NCI-H1930 (cell line): ENCODE measurements around the gene EXOG.

Source experiments
- DNase-seq, 2 experiments: peaks; one replicate each; lab custom pipeline; 2025; lab: John Stamatoyannopoulos, UW

EXOG gene

DNA sequence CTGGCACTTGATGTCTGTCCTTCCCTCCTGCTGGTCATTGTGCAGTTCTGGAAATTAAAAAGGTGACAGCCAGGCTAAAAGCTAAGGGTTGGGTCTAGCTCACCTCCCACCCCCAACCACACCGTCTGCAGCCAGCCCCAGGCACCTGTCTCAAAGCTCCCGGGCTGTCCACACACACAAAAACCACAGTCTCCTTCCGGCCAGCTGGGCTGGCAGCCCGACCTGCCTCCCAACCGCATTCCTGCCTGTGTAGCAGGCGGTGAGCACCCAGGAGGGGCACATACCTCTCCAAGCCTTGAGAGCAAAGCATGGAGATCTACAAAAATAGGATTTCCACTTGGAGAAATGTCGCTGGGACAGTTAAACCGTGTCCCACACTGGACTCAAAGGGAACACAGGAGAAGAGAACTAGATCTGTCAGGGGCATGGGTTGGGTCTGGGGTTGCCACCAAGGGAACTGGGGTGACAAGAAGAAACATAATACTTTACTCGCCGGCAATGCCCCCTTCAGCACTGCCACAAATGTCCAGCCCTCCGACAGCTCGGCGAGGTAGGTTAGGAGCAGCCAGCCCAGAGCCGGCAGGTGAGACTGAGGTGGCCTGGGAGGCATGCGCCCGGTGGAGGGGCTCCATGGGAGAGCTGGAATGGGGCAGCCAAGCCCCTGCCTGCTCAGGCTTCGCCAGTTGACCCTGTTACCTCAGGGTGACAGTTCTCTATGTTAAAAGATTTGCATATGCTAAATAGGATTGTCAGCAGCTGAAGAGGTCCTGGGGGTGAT is 52.2 kb downstream of the EXOG start:
- no peak for DNase-seq

DNA sequence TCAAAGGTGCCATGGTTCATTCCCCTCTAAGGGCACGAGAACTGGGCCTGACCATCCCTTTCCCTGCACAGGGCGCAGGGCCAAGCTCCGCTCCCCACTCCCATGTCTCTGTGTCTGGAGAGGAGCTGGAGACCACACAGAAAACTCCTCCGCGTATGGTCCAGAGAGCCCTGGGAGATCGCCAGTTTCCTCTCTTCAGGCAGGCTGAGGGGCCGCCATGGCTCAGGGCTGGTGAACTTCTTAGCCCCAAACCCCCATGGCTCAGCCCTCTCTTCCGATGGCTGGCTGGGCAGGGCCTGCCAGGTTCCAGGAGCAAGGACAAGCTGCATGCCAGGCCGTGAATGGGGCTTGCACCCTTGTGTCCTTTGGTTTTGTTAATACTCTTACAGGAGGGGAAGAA is 52.9 kb downstream of the EXOG start:
- DNase-seq: no peak

DNA sequence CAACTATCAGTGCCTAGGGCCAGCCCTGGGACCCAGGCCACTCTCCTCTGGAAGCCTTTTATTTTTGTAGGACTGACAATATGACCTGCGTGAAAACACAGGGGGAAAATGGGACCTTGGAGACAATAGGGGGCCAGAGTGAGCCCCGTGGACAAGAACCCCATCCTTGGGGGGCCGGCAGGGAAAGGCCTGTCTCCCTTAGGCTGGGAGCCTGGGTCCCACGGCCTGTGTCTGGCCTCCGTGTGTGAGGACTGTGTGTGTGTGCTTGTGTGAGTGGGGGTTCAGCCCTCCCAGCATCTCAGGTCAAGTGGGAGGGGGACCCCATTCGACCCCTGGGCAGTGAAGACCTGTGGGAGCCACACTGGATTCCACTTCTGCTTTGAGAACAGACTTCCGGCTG is 53.3 kb downstream of the EXOG start:
- no peak for DNase-seq

DNA sequence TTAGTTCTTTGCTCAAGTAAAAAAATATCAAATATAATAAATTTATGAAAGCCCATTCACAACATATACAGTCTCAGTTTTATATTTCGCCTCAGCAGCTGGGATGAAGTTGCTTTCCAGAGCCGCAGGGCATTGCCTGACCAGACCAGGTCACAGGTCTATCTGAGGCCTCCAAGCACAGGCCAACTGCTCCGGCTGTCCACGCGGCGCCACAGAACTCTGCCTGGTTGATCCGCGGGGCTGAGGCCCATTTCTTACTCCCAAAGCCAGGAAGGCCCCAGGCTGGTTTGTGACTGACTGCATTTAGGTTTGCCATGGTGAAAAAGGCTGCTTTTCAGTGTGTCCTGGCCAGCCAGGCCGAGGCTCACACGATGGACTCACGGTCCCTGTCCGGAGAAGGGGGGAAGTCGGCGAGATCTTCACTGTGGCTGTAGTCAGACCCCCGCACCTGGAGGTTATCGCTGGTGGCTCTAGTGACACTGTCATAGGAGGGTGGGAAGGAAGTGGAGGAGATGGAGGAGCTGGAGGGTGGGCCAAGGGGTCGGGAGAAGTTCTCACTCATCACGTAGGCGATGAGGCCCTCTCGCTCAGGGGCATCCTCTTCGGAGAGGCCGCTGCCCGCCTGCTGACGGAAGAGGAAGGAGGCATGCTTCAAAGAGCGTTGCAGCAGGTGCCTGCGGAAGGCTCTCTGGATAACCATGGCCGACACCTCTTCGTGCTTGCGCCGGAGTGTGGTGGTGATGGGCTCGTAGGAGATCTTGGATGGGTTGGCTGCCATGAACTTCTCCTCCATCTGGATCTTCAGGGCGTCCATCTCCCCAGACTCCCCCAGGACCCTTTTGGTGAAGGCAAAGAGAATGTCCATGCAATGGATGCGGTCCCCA is 54.1 kb downstream of the EXOG start:
- DNase-seq: no peak

DNA sequence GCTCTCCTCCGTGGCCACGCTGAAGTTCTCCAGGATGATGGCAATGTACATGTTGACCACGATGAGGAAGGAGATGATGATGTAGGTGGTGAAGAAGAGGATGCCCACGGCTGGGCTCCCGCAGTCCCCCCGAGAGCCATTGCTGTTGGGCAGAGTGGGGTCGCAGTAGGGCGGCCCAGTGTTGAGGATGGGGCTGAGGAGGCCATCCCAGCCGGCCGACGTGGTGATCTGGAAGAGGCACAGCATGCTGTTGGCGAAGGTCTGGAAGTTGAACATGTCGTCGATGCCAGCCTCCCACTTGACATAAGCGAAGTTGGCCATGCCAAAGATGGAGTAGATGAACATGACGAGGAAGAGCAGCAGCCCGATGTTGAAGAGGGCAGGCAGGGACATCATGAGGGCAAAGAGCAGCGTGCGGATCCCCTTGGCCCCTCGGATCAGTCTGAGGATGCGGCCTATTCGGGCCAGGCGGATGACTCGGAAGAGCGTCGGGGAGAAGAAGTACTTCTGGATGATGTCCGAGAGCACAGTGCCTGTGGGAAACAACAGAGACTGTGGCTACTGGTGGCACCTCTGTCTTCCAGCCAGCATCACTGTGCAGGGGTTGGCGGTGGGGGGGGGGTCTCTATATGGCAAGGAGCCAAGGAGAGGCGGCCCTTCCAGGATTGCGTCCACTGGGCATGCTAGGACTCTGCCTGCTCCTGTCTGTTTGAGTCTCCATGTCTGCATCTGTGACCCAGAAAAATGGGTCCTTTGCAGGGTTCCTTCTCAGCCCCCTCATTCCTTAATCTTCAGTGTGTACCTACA is 55.1 kb downstream of the EXOG start:
- DNase-seq: no peak

DNA sequence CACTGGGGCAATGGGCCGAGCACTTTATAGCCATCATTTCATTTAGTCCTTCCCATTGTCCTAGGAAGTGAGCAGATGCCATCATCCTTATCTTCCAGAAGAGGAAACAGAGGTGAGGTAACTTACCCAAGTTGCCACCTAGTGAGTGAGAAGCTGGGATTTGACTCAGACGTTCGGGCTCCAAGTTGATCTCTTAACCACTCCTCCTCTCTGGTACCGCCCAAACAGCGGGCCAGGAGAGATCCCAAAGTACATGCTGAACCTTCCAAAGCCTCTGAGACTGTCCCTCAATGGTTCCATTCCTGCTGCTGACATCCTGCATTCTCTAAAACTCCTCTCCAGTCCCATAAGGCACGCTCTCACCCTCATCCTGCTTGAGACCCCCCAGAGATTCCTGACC is 56.2 kb downstream of the EXOG start:
- no peak for DNase-seq

DNA sequence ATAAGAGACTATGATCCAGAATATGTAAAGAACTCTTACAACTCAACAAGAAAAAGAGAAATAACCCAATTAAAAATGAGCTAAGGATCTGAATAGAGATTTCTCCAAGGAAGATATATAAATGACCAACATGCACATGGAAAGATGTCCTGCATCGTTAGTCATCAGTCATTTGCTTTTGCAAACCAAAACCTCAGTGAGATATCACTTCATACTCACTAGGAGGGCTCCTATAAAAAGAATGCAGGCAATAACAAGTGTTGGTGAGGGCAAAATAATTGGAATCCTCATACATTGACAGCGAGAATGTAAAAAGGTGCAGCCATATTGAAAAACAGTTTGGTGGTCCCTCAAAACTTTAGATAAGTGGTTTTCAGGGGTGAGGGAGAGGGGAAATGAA is 56.9 kb downstream of the EXOG start:
- DNase-seq: no peak

DNA sequence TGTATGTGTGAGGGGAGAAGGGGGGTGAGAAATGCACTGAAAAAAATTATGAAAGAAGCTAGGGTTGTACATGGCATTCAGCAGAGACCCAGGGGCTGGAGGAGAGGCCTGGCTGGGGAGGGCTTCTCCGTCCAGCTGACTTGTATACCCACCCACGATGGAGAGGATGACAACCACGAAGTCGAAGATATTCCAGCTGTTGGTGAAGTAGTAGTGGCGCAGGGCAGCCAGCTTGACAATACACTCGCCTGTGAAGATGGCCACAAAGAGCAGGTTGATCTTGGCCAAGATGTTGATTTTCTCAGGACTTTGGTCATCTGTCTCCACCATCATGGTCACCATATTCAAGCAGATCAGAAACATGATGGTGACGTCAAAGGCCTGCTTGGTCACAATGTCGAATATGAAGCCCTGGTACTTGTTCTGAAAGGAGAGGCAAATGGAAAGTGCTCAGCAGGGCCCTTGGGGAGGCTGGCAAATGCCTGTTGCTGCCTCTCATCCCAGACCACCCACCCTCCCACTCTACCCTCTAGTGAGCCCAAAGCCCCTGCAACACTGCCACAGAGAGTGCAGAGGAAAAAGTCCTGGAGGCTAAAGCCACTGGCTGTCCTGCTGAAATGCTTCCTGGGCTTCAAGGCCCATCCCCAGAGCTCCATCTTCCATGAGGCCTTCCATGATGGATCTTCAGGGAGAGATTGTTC is 58.1 kb downstream of the EXOG start:
- no peak for DNase-seq

DNA sequence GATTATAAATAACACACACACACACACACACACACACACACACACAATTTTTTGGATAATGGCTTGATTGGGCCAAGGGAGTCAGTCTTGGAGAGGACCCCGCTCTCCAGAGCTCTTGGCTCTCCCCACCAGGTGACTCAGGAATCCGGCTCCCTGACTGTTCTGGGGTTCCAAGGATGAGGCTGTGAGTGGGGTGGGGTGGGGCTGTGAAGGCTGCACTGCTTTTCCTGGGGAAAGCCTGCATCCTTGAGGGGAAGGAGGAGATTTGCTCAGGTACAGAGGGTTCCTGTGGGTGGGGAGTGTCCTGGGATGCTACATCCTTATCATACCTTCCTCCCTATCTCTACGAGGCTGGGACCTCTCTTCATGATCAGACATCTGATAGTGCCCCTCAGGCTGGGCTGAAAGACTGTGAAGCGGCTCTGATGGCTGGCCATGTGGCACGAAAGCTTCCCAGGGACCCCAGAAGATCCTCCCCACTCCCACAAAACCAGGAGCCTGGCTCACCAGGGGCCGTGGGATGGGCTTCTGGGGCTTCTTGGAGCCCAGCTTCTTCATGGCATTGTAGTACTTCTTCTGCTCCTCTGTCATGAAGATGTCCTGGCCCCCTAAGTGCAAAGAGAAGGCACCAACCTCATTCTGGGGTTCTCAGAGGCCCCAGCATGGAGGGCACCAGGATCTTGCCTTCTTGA is 59.2 kb downstream of the EXOG start:
- DNase-seq: no peak

DNA sequence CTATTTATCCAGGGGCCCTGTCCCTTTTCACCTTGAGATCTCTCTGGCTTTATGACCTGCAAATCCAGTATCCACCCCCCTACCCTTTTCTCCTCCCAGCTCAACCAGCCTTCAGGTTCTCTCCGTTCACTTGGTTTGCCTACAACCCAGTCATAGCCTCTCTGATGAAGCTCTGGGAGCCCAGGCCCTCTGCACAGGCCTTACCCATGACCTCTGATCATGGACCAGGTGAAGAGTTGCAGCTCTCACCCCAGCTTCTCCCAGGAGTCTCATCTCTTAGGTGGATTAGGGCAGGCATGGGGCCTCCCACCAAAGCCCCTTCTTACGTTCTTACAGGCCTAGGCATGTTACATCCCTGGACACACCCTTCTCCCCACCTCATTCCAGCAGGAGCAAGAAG is 59.8 kb downstream of the EXOG start:
- DNase-seq: no peak

DNA sequence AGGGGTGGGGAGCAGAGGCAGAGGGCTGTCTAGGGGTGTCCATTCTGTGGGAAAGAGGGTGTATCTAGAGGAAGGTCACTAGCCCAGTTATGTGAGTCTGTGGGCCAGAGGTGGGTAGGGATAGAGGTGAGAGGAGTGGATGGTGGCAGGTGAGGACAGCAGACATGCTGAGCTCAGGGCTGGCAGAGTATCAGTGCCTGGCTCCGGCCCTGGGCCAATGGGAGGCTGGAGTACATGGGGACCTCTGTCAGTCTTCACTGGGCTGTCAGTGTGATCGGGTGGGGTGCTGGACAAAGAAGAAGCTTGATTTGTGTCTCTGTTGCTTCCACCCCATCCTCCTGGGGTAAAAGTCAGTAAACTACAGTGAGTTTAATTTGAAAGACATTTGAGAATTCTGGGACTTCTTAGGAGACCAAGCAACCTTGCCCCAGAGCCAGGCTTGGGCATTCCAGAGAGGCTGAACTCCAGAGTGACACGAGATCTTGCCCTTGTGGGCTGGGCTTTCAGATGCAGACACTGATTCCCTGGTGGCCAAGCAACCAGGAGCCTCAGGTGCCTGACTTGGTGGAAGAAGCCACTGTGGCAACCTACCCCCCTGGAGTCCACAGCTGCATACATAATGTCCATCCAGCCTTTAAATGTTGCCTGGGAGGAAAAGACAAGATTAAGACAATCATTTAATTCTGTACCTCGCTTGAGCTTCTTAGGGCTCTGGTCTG is 60.7 kb downstream of the EXOG start:
- DNase-seq: no peak

DNA sequence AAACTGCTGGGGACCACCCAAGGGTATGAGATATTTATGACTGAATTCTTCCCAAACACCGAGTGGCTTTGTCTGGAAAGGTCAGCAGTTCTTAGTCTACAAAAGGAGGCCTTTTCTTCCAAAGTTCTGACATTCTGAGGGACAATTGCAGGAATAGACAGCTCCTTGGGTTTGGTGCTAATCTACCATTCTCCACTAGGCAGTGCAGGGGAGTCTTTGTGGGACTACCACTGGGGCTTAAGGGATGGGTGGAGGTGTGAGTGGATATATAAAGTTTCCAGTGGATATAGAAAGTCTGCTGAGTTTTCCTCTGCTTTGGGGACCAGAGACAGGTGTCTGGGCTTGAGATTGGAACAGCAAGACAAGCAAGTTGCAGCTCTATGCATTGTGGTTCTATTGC is 62.7 kb downstream of the EXOG start:
- DNase-seq: no peak

DNA sequence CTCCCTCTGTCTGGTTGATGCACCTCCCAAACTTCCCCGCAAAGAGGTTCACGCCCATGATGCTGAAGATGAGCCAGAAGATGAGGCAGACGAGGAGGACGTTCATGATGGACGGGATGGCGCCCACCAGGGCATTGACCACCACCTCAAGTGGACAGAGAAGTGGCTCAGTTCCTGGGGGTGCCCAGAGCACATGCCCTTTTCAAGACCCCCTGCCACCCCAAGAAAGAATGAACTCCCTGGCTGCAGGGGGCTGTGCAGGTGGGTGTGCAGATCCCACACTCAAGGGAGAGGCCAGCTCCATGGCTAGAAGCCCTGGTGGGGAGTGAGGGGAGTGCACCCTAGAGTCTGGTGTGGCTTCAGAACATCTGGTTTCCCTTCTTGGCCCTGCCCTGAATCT is 64.1 kb downstream of the EXOG start:
- DNase-seq: no peak

DNA sequence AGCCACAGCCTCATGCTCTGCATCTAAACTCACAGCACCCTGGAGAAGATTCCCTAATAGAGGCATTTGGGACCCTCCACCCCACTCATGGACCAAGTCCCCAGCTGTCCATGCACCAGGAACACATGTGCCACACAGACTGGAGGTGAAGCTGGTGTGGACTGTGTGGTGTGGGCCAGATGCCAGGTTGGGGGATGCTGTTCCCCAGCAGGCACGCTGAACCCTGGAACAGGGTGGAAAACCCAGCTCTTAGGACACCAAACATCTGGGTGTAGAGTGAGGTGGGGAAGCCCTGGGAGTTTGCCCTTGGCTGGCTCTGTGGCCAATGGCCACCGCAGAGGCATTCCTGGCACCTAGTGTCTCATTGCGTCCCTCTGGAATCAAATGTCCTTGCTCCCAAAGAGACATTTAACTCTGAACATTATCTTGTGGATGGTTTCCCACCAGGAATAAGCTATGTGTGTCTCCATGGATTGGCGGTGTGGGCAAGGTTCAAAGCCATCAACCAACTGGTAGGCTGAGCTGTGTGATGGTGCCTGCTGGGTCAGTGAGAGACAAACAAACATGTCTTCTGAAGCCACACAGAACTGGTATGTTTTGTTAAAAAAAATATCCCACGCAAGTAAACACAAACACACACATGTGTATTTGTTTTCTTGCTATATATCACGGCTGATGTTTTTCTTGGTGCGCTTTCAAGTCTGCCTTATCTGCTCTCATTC is 65.0 kb downstream of the EXOG start:
- DNase-seq: no peak

DNA sequence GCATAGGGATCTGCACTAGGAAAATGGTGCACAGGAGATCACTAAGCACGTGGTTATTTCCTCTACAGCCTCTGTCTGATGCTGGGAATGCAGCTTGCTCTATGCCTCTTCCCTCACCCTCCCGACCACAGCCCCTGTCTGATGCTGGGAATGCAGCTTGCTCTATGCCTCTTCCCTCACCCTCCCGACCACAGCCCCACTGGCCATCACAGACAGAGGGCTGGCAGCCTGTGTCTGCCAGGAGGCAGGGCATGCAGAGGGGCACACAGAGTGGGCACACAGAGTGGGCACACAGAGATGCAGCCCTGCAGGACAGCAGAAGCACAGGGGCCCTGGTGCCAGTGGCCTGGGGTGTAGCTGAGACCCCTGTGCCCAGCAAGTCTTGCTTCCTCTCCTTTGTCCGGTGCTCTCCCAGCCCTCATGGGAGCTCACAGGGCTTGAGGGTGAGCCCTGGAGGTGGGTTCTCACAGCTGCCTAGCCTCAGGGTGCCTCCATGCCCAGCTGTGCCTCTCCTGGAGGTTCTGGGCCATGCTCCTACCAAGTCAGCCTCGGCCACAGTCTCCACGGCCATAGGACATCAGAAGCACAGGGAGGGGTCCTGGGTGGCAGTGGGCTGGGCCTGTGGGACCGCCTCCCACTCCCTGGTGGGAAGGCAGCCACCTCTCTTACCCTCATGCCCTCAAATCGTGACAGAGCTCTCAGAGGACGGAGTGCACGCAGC is 65.8 kb downstream of the EXOG start:
- DNase-seq: no peak

DNA sequence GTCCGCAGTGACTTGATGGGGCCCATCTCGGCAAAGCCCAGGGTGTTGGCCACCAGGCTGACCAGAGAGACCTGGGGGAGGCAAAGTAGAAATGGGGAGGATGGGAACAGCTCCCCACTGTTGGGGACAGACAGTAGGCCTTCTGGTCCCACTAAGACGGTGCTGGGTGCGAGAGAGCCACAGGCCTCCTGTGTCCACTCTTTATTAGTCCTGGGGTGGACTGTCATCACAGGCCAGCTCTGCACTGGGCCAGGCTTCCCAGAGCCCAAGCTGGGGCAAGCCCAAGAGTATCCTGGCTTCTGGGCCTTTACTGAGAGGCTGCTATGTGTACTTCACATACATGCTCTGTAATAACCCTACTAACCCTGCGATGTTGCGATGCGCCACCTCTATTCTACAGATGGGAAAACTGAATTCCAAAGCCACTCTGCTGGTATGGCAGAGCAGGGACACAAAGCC is 66.4 kb downstream of the EXOG start:
- DNase-seq: no peak

DNA sequence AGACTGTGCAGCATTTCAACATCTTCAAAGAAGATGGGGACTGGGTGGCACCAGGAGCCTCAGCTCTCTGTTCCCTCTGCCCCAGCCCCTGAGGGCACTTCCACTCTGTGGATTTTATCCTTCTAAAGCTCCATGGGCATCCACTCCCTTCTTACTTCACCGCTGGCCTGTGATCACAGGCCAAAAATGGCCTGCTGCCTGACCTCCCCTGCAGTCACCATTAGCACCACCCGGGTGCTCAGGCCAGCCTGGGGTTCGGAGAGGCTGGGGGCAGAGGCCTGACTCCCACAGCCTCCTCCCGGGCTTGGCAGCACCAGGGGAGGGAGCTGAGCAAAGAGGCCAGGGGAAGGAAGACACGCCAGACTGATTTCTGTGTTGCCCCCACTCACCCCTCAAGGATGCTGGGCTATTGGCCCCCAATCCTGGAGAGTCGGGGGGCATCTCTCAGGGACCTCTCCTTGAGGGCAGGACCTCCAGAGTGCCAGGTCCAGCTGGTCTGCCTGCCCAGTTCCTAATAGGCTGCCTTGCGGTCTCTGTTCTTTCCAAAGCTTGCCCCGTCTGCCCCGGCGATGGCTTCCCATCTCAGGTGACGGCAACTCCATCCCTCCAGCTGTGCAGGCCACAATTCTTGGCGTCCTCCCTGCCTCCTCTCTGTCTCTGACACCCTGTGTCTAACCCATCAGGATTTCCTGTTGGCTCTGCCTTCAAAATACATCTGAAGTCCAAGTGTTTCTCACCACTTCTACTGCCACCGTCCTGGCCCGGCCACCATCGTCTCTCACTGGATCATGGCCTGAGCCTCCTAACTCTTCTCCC is 67.1 kb downstream of the EXOG start:
- no peak for DNase-seq

DNA sequence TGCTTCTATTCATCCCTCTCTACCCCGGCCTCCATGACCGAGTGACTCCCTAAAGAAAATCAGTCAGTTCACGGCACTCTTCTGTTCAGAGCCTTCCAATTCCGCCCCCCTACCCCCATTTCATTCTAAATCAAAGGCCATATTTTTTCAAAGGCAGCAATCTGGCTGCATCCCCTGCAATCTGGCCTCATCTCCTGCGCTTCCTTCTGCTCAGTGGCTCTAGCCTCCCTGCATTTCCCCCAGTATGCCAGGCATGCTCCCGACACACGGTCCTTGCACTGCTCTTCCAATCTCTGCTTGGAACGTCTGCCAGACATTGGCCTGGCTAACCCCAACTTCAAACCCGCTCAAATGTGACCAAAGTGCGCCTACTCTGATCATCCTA is 67.7 kb downstream of the EXOG start:
- no peak for DNase-seq
